Thyroid gland (tissue), 4 donors: ENCODE measurements around the gene CEP72.

Experiments used
- POLR2A ChIP-seq, 2 donors: fragments of 450-650 bp; IDR thresholded peaks; one replicate each; pipeline ENCODE4 v1.6.1; 2017; ENCODE audit warnings: antibody characterized with exemption in 2 of 2, mild to moderate bottlenecking in 2 of 2, moderate library complexity in 1 of 2
- TF ChIP-seq, protein P1 (sequence below), 6 experiments: fragments of 200-600 bp in 3 of 6; fragments of 450-650 bp in 3 of 6; sonication (generic) in 3 of 6; IDR thresholded peaks; one replicate each; pipeline ENCODE4 v1.5.1; 2016 to 2019; ENCODE audit warnings: antibody characterized with exemption in 6 of 6, mild to moderate bottlenecking in 2 of 6, inconsistent platforms in 1 of 6, moderate library complexity in 1 of 6

DNA sequence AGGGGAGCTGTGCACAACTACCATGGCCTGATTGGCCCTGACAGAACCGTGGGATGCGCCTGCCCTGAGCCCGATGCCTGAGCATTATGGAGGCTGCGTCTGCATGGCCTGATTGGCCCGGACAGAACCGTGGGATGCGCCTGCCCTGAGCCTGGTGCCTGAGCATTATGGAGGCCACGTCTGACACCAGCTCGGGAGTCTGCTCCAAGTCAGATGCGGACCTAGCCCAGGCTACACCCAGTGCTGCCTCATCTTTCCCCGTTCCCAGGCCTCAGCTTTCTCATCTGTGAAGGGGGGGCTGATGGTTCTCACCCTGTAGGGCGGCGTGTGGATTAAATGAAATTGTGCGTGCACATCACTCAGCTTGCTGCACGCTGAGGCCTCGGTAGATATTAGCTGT, 7.3 kb downstream of the CEP72 start:
- TF ChIP-seq POLR2A (IDR thresholded peaks at IDR 0.05), result no peak
- TF ChIP-seq, protein P1, sequence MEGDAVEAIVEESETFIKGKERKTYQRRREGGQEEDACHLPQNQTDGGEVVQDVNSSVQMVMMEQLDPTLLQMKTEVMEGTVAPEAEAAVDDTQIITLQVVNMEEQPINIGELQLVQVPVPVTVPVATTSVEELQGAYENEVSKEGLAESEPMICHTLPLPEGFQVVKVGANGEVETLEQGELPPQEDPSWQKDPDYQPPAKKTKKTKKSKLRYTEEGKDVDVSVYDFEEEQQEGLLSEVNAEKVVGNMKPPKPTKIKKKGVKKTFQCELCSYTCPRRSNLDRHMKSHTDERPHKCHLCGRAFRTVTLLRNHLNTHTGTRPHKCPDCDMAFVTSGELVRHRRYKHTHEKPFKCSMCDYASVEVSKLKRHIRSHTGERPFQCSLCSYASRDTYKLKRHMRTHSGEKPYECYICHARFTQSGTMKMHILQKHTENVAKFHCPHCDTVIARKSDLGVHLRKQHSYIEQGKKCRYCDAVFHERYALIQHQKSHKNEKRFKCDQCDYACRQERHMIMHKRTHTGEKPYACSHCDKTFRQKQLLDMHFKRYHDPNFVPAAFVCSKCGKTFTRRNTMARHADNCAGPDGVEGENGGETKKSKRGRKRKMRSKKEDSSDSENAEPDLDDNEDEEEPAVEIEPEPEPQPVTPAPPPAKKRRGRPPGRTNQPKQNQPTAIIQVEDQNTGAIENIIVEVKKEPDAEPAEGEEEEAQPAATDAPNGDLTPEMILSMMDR (IDR thresholded peaks at IDR 0.05), result no peak
